ENCODE data around the gene RANBP1.

Gene RANBP1

DNA sequence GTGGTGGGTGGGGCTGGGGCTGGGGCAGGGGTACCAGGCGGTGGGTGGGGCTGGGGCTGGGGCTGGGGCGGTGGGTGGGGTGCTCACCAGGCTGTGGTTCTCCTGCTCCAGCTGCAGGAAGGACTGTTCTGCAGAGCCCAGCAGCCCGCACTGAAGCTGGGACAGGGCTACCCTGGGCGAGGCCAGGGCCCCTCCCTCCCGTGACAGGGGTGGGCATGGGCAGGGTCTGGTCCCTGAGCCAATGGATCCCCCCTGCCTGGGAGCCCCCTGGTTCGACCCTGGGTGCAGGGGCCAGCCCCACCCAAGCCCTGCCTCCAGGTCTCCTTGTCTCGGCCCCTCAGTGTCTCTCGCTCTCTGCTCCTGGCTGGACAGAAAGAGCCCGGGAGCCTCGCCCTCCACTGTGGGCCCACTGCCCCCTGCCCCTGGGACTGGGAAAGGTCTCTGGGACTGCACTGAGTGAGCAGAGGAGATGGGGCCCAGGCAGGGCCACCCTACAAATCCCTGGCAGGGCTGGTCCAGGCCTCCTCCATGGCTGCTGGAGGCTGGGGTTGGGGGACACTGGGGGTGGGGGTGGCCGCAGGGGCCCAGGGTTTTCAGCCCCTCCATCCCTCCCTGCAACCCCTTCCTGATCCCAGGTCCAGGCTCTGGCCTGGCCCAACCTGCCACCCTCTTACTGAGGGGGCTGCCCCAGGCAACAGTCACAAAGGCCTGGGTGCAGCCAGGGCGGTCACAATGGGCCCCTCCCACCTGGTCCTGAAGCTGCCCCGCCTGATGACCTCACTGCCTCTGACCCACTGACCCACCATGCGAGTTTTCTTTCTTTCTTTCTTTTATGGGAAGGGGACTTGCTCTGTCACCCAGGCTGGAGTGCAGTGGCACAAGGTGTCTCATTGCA lies 34.7 kb downstream of the RANBP1 start, which contains the start of gene CCDC188:
Gene CCDC188, minus strand, starts transcription at position 675 of the 895 bp plus-strand sequence. Its CDS starts 69 bp downstream, at position 606.
- H3K4me3 ChIP-seq (replicated peaks; ENCODE audit: low read depth, low read length) = no peak within 1 kb of the TSS
- DNase-seq (ENCODE audit: low read depth) = no peak
- no peak for TF ChIP-seq CTCF (IDR thresholded peaks at IDR 0.05; ENCODE audit: low read length, missing control alignments)

- no peak for DNase-seq (ENCODE audit: low read depth)
- no peak overlapping the region for H3K4me3 ChIP-seq (replicated peaks; ENCODE audit: low read depth, low read length)
- TF ChIP-seq CTCF (IDR thresholded peaks at IDR 0.05; ENCODE audit: low read length, missing control alignments) = no peak
Measured at GRCh38 chr22:20151276-20151588, 35.3 kb downstream of the RANBP1 start.

DNA sequence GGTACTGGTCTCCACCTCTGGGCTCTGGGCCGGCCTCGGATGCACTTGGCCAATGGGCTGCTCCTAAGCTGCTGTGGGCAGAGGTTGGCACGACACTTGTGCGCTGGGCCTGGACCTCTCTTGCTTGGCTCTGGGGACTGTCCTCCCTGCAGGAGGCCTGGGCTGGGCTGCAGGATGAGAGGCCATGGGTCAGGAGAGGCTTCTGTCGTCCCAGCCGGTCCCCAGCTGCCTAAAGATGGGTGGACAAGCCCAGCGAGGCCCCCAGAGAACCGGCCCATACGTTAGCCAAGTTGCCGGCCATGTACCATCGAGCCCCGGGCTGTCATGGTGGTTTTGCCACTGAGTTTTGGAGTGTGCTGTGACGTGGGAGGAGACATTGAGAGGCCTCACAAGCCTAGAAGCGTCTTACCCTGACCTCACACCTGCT lies 36.6 kb downstream of the RANBP1 start:
- no peak for DNase-seq (ENCODE audit: low read depth)
- TF ChIP-seq CTCF (IDR thresholded peaks at IDR 0.05; ENCODE audit: low read length, missing control alignments) = no peak
- H3K4me3 ChIP-seq (replicated peaks; ENCODE audit: low read depth, low read length) = no peak overlapping the region

- H3K4me3 ChIP-seq (replicated peaks; ENCODE audit: low read depth, low read length) = no peak overlapping the region
- no peak for TF ChIP-seq CTCF (IDR thresholded peaks at IDR 0.05; ENCODE audit: low read length, missing control alignments)
- no peak for DNase-seq (ENCODE audit: low read depth)
Measured at GRCh38 chr22:20153945-20154344, 38.0 kb downstream of the RANBP1 start.

- H3K4me3 ChIP-seq (replicated peaks; ENCODE audit: low read depth, low read length) = no peak overlapping the region
- TF ChIP-seq CTCF (IDR thresholded peaks at IDR 0.05; ENCODE audit: low read length, missing control alignments) = no peak
Measured at GRCh38 chr22:20154602-20155187, 38.8 kb downstream of the RANBP1 start.

GRCh38 chr22:20155330-20156041 lies 39.6 kb downstream of the RANBP1 start:
- DNase-seq (ENCODE audit: low read depth) = peak; percentile 12
- no peak for TF ChIP-seq CTCF (IDR thresholded peaks at IDR 0.05; ENCODE audit: low read length, missing control alignments)
- H3K4me3 ChIP-seq (replicated peaks; ENCODE audit: low read depth, low read length) = no peak overlapping the region

More at GRCh38 chr22:20154602-20155187, 38.8 kb downstream of the RANBP1 start:
- DNase-seq (ENCODE audit: low read depth) = no peak

Data from fibroblast of pulmonary artery (primary cell).